SU-DHL-6 (cell line): ENCODE results near the gene IGFBP3.

Source experiments
- CTCF ChIP-seq: fragments of 200-600 bp; sonication (generic); IDR thresholded peaks from one replicate; pipeline ENCODE4 v1.5.1; 2017; ENCODE audit warnings: antibody characterized with exemption, mild to moderate bottlenecking, low read length, moderate library complexity; ENCODE audit not compliant: insufficient read depth, poor library complexity, severe bottlenecking
- EZH2phosphoT487 ChIP-seq: fragments of 200-600 bp; sonication (generic), shearing (Covaris generic); conservative IDR thresholded peaks from 2 replicates; pipeline ENCODE4 v1.6.1; 2018; ENCODE audit warnings: mild to moderate bottlenecking, antibody characterized with exemption, low read length, moderate library complexity, mixed read lengths

GRCh38 chr7:45874408-45875131 is 46.5 kb downstream of the IGFBP3 start:
- TF ChIP-seq CTCF (no peak), EZH2phosphoT487 (no peak)
